T47D (cell line): ENCODE data around the gene NEB.
"Not testable (repeated sequence)": the region's sequence is repeated elsewhere in the genome, so short reads cannot be mapped to it uniquely, and the experiment has no call there.

Experiments used
- DNase-seq, 2 experiments: peaks; one replicate each; pipeline versions ENCODE4 v3.0.0 to v3.0.0-alpha.2; 2011 to 2012; ENCODE audit warnings: low read depth in 1 of 2, low spot score in 1 of 2
- JUND ChIP-seq: IDR thresholded peaks from 2 replicates; pipeline ENCODE4 v1.6.1; 2012; ENCODE audit warnings: low read depth
- in situ Hi-C: cut with HindIII; loops from 2 replicates; pipeline ENCODE4 v1.10.0; 2016; ENCODE audit warnings: low sequenced_read_pairs, low pct_unique_long_range_greater_than_20kb

The NEB gene

DNA sequence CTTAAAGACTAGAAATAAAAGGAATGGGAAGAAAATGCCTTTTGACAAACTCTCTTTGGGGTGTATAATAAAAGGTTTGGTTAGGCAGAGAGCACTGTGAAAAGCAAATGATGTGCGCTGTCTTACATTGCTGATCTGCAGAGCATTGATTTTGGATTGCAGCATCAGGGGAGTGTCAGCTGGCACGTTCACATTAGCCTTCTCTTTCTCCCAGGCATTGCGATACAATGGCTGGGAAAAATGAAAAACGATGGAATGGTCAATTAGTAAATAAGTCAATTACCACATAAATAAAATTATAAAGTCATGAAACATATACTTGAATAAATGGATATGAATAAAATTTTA is 142.4 kb downstream of the NEB start:
- in situ Hi-C loops, DNase-seq: not testable (repeated sequence)

DNA sequence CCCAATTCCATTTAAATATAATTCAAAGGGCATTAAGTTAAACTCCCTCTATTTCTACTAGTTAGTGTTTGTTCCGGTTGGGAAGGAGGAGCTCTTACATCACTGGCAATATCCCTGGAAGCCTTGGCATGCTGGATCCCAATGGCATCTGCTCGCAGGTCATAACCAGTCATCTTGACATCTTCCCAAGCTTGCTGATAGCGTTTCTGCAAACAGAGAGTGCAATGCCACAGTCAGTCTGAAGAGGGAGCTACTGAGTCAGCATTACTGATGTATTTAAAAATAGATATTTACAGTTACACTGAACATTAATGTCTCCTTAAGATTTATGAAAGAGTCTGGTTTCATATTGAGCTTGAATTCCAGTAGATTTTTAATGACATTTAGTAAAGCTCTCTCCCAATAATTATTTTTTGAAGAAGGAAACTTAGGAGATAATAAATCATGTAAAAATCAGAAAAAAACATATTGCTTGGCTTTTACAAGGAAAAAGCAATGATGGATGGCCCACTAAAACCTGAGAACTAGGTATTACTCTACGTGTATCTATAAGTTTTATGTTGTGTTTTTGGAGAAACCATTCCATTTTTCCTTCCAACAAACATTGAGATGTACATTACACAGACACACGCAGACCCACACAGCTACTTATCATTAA is 142.9 kb downstream of the NEB start:
- DNase-seq, in situ Hi-C loops: not testable (repeated sequence)

GRCh38 chr2:151581300-151581699 is 153.0 kb downstream of the NEB start:
- in situ Hi-C loops, DNase-seq: not testable (repeated sequence)

DNA sequence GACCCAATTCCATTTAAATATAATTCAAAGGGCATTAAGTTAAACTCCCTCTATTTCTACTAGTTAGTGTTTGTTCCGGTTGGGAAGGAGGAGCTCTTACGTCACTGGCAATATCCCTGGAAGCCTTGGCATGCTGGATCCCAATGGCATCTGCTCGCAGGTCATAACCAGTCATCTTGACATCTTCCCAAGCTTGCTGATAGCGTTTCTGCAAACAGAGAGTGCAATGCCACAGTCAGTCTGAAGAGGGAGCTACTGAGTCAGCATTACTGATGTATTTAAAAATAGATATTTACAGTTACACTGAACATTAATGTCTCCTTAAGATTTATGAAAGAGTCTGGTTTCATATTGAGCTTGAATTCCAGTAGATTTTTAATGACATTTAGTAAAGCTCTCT is 153.6 kb downstream of the NEB start:
- in situ Hi-C loops = not testable (repeated sequence)

GRCh38 chr2:151577116-151577515 is 157.2 kb downstream of the NEB start:
- TF ChIP-seq JUND = no peak
- in situ Hi-C loops = no loop called here
- DNase-seq = no peak

More for the DNA sequence above, 153.6 kb downstream of the NEB start:
- not testable (repeated sequence) for DNase-seq

- DNase-seq = no peak
- no peak for TF ChIP-seq JUND
- in situ Hi-C loops = no loop called here
These were observed 158.2 kb downstream of the NEB start for GRCh38 chr2:151576080-151576479.

DNA sequence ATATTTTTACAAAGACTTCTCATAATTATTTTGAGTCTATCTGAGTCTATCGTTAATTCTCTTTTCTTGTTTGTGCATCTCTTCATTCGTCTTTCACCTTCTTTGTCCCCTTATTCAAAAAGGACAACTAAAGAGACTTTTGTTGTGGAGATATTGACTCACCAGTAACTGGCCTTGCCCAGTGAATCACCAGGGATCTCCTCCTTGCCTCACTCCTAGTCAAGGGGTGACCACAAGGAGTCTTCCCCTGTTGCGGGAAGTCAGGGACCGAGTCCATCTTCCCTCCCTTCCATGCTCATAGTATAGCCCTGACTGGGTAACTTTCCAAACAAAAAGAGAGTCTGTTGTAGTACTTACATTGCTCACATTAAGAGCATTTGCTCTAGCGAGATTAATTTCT is 158.9 kb downstream of the NEB start:
- no peak for DNase-seq
- TF ChIP-seq JUND = no peak
- in situ Hi-C loops = no loop called here

DNA sequence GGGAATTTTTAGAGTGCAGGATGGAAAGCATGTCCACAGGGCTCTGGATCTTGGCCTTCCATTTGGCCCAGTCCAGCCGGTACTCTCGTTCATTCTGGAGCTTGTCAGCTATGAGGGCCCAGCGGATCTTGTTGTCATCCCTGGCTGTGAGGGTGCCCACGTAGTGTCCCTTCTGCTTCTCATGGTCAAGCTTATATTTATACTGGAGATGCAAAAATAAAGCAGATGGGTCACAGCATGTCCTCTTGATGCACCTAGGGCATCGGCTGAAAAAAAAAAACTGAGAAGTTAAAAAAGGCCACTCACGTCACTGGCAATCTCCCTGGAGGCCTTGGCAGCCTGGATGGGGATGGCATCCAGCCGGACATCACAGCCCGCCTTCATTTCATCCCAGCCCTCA is 164.1 kb downstream of the NEB start:
- in situ Hi-C loops = no loop called here
- TF ChIP-seq JUND = no peak

DNA sequence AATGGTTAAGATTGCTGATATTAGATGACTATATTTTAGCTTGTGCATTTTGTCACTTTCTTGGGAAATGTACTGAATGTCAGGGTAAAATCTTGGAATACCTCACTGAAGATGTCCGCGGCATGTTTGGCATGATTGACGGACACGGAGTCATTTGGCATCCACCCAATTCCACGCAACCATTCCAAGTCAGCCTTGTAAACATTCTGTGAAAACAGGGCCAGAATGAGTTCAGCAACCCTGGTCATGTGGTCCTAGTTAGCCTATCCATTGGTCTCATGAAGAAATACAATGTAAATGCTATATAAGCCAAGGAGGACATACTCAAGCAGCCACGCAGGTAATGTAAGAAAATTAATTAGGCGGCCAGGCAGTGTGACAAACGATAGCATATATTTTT is 165.1 kb downstream of the NEB start:
- TF ChIP-seq JUND = no peak
- in situ Hi-C loops = no loop called here
- peak in 1 of 2 experiments; percentile 50 for DNase-seq

More for the DNA sequence above, 164.1 kb downstream of the NEB start:
- no peak for DNase-seq

DNA sequence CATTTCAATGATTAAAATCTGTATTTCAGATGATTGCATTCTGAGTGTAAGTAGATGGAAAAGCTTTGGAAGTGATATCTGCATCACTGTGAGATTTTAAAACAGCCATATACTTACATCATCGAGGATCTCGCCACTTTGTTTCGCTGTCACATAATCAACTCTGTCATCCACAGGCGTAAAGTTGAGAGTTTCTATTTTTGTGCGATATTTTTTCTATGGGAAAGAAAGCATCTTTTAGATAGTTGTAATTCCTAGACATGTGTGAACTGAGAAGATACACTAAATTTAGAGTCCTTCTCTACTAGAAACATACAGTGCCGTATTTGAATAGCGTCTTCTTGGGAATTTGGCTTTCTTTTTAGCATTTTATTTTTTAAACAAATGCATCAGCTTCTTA is 165.8 kb downstream of the NEB start:
- DNase-seq = no peak
- in situ Hi-C loops = no loop called here
- TF ChIP-seq JUND = no peak

DNA sequence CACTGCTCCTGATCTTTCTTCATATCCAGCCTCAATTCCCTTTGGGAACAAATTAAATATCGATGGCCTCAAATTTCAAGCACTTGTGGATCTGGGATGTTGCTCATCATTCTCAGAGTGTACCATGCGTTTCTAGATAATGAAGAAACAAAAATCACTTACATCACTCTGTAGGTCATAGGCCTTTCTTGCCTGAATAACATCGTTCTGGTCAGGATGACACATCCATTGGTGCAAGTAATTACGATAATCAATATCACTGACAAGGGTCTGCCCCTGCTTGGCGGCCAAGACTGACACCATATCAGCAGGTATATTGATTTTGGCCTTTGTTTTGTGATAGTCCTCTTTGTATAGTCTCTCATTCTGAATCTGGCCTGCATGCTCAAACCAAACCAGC is 167.3 kb downstream of the NEB start:
- DNase-seq = no peak
- no peak for TF ChIP-seq JUND
- in situ Hi-C loops = no loop called here

- in situ Hi-C loops = no loop called here
- no peak for DNase-seq
- no peak for TF ChIP-seq JUND
These were observed 171.9 kb downstream of the NEB start for GRCh38 chr2:151562398-151562797.

DNA sequence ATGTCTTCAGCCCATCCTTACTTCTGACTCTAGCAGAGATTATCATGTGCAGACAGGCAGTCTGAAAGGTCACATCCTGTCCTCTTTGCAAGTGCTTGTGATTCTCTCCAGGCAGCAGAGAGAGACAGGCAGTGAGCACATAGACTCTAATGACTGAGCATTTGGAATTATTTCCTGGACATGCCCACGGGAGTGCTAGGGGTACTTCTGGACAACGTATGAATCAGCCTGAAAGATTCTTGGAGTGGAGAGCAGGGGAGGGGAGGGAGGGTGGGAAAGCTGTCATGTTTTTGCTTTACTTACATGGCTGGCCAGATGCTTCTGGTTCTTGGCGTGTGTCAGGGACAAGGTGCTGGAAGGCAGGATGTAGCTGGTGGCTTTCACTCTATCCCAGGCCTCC is 174.0 kb downstream of the NEB start:
- no peak for DNase-seq
- no peak for TF ChIP-seq JUND

DNA sequence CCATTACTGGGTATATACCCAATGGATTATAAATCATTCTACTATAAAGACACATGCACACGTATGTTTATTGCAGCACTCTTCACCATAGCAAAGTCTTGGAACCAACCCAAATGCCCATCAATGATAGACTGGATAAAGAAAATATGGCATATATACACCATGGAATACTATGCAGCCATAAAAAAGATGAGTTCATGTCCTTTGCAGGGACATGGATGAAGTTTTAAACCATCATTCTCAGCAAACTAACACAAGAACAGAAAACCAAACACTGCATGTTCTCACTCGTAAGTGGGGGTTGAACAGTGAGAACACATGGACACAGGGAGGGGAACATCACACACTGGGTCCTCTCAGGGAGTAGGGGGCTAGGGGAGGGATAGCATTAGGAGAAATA is 174.8 kb downstream of the NEB start:
- in situ Hi-C loops, DNase-seq: not testable (repeated sequence)

More for the DNA sequence above, 174.0 kb downstream of the NEB start:
- in situ Hi-C loops = no loop called here

DNA sequence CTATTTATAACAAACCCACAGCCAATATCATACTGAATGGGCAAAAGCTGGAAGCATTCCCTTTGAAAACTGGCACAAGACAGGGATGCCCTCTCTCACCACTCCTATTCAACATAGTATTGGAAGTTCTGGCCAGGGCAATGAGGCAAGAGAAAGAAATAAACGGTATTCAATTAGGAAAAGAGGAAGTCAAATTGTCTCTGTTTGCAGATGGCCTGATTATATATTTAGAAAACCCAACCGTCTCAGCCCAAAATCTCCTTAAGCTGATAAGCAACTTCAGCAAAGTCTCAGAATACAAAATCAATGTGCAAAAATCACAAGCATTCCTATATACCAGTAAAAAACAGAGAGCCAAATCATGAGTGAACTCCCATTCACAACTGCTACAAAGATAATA is 176.4 kb downstream of the NEB start:
- DNase-seq, in situ Hi-C loops: not testable (repeated sequence)
